AG04450 (cell line): Measurements from ENCODE around the gene GNAT3. TPM values are rescaled to one million over a fixed set of nuclear protein-coding genes. Genes with fewer than 3 reads are reported as not detected.

Source experiments
- CTCF ChIA-PET: fragments of 300-600, 350-600 bp; formaldehyde crosslinking; extraction: SDS; loops from one replicate; lab custom pipeline; 2022; ENCODE audit warnings: antibody characterized with exemption, inconsistent platforms; lab: Charles Lee
- POLR2A ChIA-PET: fragments of 350-600 bp; formaldehyde crosslinking; extraction: SDS; loops from one replicate; lab custom pipeline; 2021; ENCODE audit warnings: antibody characterized with exemption, inconsistent platforms; lab: Yijun Ruan, JAX
- DNase-seq: peaks from one replicate; pipeline ENCODE4 v3.0.0-alpha.2; 2011; ENCODE audit warnings: low read depth, low spot score
- H3K27ac ChIP-seq: one replicate; pipeline ENCODE4 v1.5.1; 2012; ENCODE audit warnings: low read depth, low read length, control low read depth
- H3K27me3 ChIP-seq: one replicate; pipeline ENCODE4 v1.6.0; 2012; ENCODE audit warnings: low read length; ENCODE audit not compliant: control insufficient read depth, insufficient read depth
- H3K4me3 ChIP-seq: 2 replicates; pipeline ENCODE4 v1.5.1; 2011; ENCODE audit warnings: mild to moderate bottlenecking, low read depth, low read length, control low read depth
- H3K9me3 ChIP-seq: 2 replicates; pipeline ENCODE4 v1.5.1; 2012; ENCODE audit warnings: low read length; ENCODE audit not compliant: control insufficient read depth, insufficient read depth
- polyA plus RNA-seq: library from polyadenylated mRNA; depleted of rRNA; stranded (reverse); fragments of >200 nt; gene quantifications from 2 replicates; pipeline ENCODE4 v1.2.3, GENCODE V29; 2011
- TF ChIP-seq, protein P1 (sequence below): IDR thresholded peaks from 2 replicates; pipeline ENCODE4 v1.5.1; 2011; ENCODE audit warnings: low read depth, low read length, control low read depth, inconsistent platforms

GNAT3 gene
- polyA plus RNA-seq, 1 experiment = not detected

DNA sequence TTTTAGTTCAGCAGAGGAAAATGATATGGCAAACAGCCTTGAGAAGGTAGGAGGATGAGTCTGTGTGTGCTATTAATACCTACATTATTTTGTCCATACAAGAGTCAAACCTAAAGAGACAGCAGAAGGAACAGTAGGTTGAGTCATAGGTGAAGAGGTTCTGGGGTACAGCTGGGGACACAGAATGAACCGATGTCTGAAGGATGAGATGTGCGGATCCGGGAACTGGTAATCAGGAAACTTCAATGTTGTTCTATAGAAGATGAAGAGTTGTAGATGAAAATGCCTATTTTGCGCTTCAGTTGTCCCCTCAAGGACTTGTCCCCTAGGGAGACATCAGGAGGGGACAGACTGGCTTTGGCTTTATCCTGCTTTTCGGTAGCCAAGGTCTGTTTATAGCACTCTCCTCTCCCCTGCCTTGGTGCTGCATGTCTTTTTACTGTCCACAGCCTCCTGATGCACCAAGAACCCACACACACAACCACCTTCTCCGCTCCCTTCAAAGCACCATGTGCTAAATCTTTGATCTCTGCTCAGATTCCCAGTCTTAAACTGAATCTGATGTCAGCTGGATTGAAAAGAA lies 94.6 kb downstream of the GNAT3 start:
- Histone ChIP-seq H3K9me3 (no peaks in the 10 kb centered on the region), H3K27ac (no peak overlapping the region), H3K27me3 (no peaks in the 10 kb centered on the region), H3K4me3 (no peak overlapping the region)
- ChIA-PET POLR2A (no interaction called here), CTCF (interaction anchor here (0.6 kb wide), 1 partner anchor 11 kb away, joined by 4 read pairs; no protein-coding TSS in a partner anchor)
- DNase-seq = no peak
- TF ChIP-seq, protein P1, sequence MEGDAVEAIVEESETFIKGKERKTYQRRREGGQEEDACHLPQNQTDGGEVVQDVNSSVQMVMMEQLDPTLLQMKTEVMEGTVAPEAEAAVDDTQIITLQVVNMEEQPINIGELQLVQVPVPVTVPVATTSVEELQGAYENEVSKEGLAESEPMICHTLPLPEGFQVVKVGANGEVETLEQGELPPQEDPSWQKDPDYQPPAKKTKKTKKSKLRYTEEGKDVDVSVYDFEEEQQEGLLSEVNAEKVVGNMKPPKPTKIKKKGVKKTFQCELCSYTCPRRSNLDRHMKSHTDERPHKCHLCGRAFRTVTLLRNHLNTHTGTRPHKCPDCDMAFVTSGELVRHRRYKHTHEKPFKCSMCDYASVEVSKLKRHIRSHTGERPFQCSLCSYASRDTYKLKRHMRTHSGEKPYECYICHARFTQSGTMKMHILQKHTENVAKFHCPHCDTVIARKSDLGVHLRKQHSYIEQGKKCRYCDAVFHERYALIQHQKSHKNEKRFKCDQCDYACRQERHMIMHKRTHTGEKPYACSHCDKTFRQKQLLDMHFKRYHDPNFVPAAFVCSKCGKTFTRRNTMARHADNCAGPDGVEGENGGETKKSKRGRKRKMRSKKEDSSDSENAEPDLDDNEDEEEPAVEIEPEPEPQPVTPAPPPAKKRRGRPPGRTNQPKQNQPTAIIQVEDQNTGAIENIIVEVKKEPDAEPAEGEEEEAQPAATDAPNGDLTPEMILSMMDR = no peak

GRCh38 chr7:80415522-80415921 lies 96.3 kb downstream of the GNAT3 start:
- TF ChIP-seq, protein P1 = no peak
- ChIA-PET POLR2A (no interaction called here), CTCF (interaction anchor here (0.5 to 2.2 kb wide), 3 partner anchors 13 to 251 kb away, joined by 4 to 6 read pairs (median 6); no protein-coding TSS in a partner anchor)
- no peaks in the 10 kb centered on the region for H3K9me3 ChIP-seq
- DNase-seq = no peak
- no peak overlapping the region for H3K27ac ChIP-seq
- no peaks in the 10 kb centered on the region for H3K27me3 ChIP-seq
- no peak overlapping the region for H3K4me3 ChIP-seq

DNA sequence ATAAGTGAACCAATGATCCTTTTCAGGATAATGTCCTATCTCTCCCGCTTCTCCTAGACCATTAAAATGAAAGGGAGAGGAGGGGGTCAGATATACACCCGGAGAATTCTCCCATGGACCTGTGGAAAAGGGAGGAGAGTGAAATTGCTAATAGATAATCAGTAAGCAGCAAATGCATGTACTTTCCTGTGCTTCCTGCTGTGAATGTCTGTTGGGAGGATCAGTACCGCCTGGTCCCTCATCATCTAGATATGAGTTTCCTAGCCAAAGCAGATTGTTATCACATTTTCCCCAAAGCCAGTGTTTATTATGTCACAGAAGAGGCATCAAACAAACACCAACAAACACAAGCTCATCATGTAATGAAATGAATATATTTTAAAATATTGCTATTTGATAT lies 96.8 kb downstream of the GNAT3 start:
- POLR2A ChIA-PET = no interaction called here
- no peak overlapping the region for H3K27ac ChIP-seq
- no peaks in the 10 kb centered on the region for H3K27me3 ChIP-seq
- H3K9me3 ChIP-seq = no peaks in the 10 kb centered on the region
- no peak for DNase-seq
- CTCF ChIA-PET = interaction anchor here (0.5 to 2.2 kb wide), 3 partner anchors 14 to 252 kb away, joined by 4 to 6 read pairs (median 6); no protein-coding TSS in a partner anchor
- H3K4me3 ChIP-seq = no peak overlapping the region
- TF ChIP-seq, protein P1 = no peak

DNA sequence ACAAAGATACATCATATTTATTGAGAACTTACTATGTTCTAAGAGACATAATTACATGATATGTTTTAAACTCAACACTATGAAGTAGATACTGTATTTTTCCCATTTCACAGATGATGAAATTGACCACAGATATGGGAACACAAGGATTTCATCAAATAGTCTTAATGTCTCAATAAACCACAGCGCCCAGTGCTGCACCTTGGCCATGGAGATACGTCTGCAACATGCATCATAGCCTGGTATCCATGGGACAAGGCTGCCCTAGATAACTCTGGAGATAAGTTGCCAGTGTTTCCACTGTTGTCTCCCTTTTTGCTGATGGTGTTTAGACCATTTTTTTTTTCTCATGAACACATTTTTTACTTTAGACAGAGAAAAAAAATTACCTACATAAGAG lies 97.5 kb downstream of the GNAT3 start:
- CTCF ChIA-PET = interaction anchor here (0.6 to 2.2 kb wide), 2 partner anchors 13 to 14 kb away, joined by 3 to 6 read pairs; no protein-coding TSS in a partner anchor
- POLR2A ChIA-PET = no interaction called here
- no peak for DNase-seq
- H3K4me3 ChIP-seq = no peak overlapping the region
- no peaks in the 10 kb centered on the region for H3K9me3 ChIP-seq
- TF ChIP-seq, protein P1 = no peak
- H3K27ac ChIP-seq = no peak overlapping the region
- H3K27me3 ChIP-seq = no peaks in the 10 kb centered on the region

- Histone ChIP-seq H3K4me3 (no peak overlapping the region), H3K27ac (no peak overlapping the region), H3K9me3 (no peaks in the 10 kb centered on the region), H3K27me3 (no peaks in the 10 kb centered on the region)
- TF ChIP-seq, protein P1 = no peak
- DNase-seq = no peak
- CTCF ChIA-PET = interaction anchor here (0.6 to 2.2 kb wide), 2 partner anchors 12 to 15 kb away, joined by 3 to 6 read pairs; no protein-coding TSS in a partner anchor
- POLR2A ChIA-PET = no interaction called here
Observed at GRCh38 chr7:80413383-80413945, 98.4 kb downstream of the GNAT3 start.
